Activated T-cell treated with anti-CD3 and anti-CD28 coated beads, Interleukin-2, amount 50 U/mL, for 48 hours (primary cell): Measurements from ENCODE around the gene FGFBP2.

Experiments used
- DNase-seq, 2 experiments: peaks; one replicate each; pipeline ENCODE4 v3.0.0-alpha.2; 2020

FGFBP2 gene

GRCh38 chr4:15963001-15963451 lies at the start of gene FGFBP2:
FGFBP2 (minus strand) TSS chr4:15963175; CDS start chr4:15963129, 46 bp downstream.
- DNase-seq: peak; percentile 79 to 81

- DNase-seq: no peak
These were observed 48.2 kb upstream of the FGFBP2 start for GRCh38 chr4:16011173-16011572.

- no peak for DNase-seq
These were observed 46.2 kb upstream of the FGFBP2 start for GRCh38 chr4:16009153-16009552.

GRCh38 chr4:16007471-16008095 lies 44.6 kb upstream of the FGFBP2 start:
- no peak for DNase-seq

- DNase-seq: no peak
These were observed 43.9 kb upstream of the FGFBP2 start for GRCh38 chr4:16006771-16007446.

GRCh38 chr4:16005676-16006075 lies 42.7 kb upstream of the FGFBP2 start:
- DNase-seq: no peak

GRCh38 chr4:16001484-16001858 lies 38.5 kb upstream of the FGFBP2 start:
- peak; percentile 57 to 65 for DNase-seq

- DNase-seq: no peak
These were observed 37.9 kb upstream of the FGFBP2 start for GRCh38 chr4:16000708-16001483.

GRCh38 chr4:15996773-15997172 lies 33.8 kb upstream of the FGFBP2 start:
- DNase-seq: no peak

- no peak for DNase-seq
These were observed 32.9 kb upstream of the FGFBP2 start for GRCh38 chr4:15995826-15996225.

- no peak for DNase-seq
These were observed 29.2 kb upstream of the FGFBP2 start for GRCh38 chr4:15992167-15992485.

GRCh38 chr4:15990570-15991285 lies 27.8 kb upstream of the FGFBP2 start:
- DNase-seq: no peak

GRCh38 chr4:15989424-15989823 lies 26.4 kb upstream of the FGFBP2 start:
- DNase-seq: no peak

GRCh38 chr4:15988222-15988621 lies 25.2 kb upstream of the FGFBP2 start:
- no peak for DNase-seq

GRCh38 chr4:15986907-15987306 lies 23.9 kb upstream of the FGFBP2 start:
- no peak for DNase-seq

- DNase-seq: no peak
These were observed 20.6 kb upstream of the FGFBP2 start for GRCh38 chr4:15983610-15984009.

- DNase-seq: no peak
These were observed 20.0 kb upstream of the FGFBP2 start for GRCh38 chr4:15982842-15983524.

- no peak for DNase-seq
These were observed 13.8 kb upstream of the FGFBP2 start for GRCh38 chr4:15976456-15977447.

- DNase-seq: no peak
These were observed 8.3 kb upstream of the FGFBP2 start for GRCh38 chr4:15971068-15971801.

- no peak for DNase-seq
These were observed 5.8 kb upstream of the FGFBP2 start for GRCh38 chr4:15968551-15969300.
